ENCODE measurements around the gene CNRIP1. TPM values are rescaled to one million over a fixed set of nuclear protein-coding genes. Genes with fewer than 3 reads are reported as not detected.

Gene CNRIP1
- total RNA-seq, 1 experiment from 2014 or later, result 1.4 TPM

- no peak for TF ChIP-seq PREB (CRISPR knock-in tag; IDR thresholded peaks at IDR 0.05; ENCODE audit: borderline replicate concordance)
- TF ChIP-seq E2F4 (CRISPR knock-in tag; IDR thresholded peaks at IDR 0.05; ENCODE audit: borderline replicate concordance, low read depth), result no peak
- no peak for TF ChIP-seq FOXK1 (CRISPR knock-in tag; IDR thresholded peaks at IDR 0.05)
- no peak for TF ChIP-seq MYBL2 (CRISPR knock-in tag; IDR thresholded peaks at IDR 0.05)
- TF ChIP-seq PRDM15 (CRISPR knock-in tag; IDR thresholded peaks at IDR 0.05), result no peak
- no peak for TF ChIP-seq ZNF138 (CRISPR knock-in tag; conservative IDR thresholded peaks at IDR 0.05)
- TF ChIP-seq STAT6 (CRISPR knock-in tag; conservative IDR thresholded peaks at IDR 0.05; ENCODE audit: low read depth), result no peak
- TF ChIP-seq ERG (CRISPR knock-in tag; IDR thresholded peaks at IDR 0.05), result no peak
- TF ChIP-seq AFF4 (CRISPR knock-in tag; IDR thresholded peaks at IDR 0.05; ENCODE audit: borderline replicate concordance), result no peak
- no peak for TF ChIP-seq TP53 (CRISPR knock-in tag; IDR thresholded peaks at IDR 0.05)
- TF ChIP-seq OVOL2 (CRISPR knock-in tag; IDR thresholded peaks at IDR 0.05; ENCODE audit: borderline replicate concordance), result no peak
- no peak for TF ChIP-seq ZNF532 (CRISPR knock-in tag; IDR thresholded peaks at IDR 0.05; ENCODE audit: borderline replicate concordance)
- TF ChIP-seq GRHL2 (CRISPR knock-in tag; IDR thresholded peaks at IDR 0.05; ENCODE audit: insufficient replicate concordance, severe bottlenecking), result no peak
Measured at GRCh38 chr2:68258851-68259250, 60.9 kb downstream of the CNRIP1 start (continued).
